ENCODE measurements around the gene BAG2. TPM values are rescaled to one million over a fixed set of nuclear protein-coding genes. Genes with fewer than 3 reads are reported as not detected.
A peak's percentile ranks its signal among the peaks of the same experiment; 100 is the strongest.

BAG2 gene
- total RNA-seq, 1 donor from 2014 or later, result 9.7 TPM

DNA sequence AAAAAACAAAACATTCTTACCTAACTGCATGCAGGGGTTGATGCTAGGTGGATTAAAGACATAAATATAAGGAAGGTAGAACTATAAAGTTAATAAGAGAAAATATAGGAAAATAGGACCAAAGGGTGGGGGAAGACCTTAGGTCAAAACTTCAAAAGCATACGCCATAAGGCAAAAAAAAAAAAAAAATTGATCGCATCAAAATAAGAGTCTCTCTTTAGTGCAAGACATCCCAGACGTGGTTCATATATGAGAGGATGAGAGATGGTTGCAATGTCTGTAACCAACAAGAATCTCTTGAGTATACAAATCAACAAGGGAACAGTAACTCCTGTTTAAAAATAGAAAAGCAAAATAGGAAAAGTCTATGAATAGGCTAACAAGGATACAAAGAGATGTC is 8.5 kb downstream of the BAG2 start:
- H3K27ac ChIP-seq (ENCODE audit: low read depth, low read length), result no peak overlapping the region
- H3K36me3 ChIP-seq (ENCODE audit: insufficient read depth, low read length), result peaks cover 34% of the 10 kb centered on the region
- Mint-ChIP-seq H3K27ac (ENCODE audit: unreplicated experiment) (no peak overlapping the region), H3K4me3 (ENCODE audit: unreplicated experiment) (no peak overlapping the region), H3K36me3 (ENCODE audit: low read depth, unreplicated experiment) (peaks cover 8% of the 10 kb centered on the region), H3K4me1 (ENCODE audit: low read depth, unreplicated experiment) (peaks cover 21% of the 10 kb centered on the region), H3K27me3 (ENCODE audit: low read depth, unreplicated experiment) (no peaks in the 10 kb centered on the region), H3K9me3 (ENCODE audit: unreplicated experiment) (no peaks in the 10 kb centered on the region)
- no peak overlapping the region for H3K9ac ChIP-seq (ENCODE audit: low read length)
- FAIRE-seq, result no peak
- no peaks in the 10 kb centered on the region for H3K27me3 ChIP-seq (ENCODE audit: insufficient read depth, low read length)
- H2AFZ ChIP-seq (ENCODE audit: low read depth, low read length), result no peak overlapping the region
- no peak overlapping the region for H3K4me3 ChIP-seq (ENCODE audit: insufficient read depth, low read depth, low read length)
- peaks cover 66% of the 10 kb centered on the region for H3K79me2 ChIP-seq (ENCODE audit: insufficient read depth, low read length)
- peaks cover 32% of the 10 kb centered on the region for H4K20me1 ChIP-seq (ENCODE audit: insufficient read depth, low read length)
- no peaks in the 10 kb centered on the region for H3K4me1 ChIP-seq (ENCODE audit: insufficient read depth, low read length)
- TF ChIP-seq, protein P1, sequence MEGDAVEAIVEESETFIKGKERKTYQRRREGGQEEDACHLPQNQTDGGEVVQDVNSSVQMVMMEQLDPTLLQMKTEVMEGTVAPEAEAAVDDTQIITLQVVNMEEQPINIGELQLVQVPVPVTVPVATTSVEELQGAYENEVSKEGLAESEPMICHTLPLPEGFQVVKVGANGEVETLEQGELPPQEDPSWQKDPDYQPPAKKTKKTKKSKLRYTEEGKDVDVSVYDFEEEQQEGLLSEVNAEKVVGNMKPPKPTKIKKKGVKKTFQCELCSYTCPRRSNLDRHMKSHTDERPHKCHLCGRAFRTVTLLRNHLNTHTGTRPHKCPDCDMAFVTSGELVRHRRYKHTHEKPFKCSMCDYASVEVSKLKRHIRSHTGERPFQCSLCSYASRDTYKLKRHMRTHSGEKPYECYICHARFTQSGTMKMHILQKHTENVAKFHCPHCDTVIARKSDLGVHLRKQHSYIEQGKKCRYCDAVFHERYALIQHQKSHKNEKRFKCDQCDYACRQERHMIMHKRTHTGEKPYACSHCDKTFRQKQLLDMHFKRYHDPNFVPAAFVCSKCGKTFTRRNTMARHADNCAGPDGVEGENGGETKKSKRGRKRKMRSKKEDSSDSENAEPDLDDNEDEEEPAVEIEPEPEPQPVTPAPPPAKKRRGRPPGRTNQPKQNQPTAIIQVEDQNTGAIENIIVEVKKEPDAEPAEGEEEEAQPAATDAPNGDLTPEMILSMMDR (IDR thresholded peaks at IDR 0.05; ENCODE audit: insufficient read depth, low read depth, low read length), result no peak
- no peak for TF ChIP-seq EZH2 (IDR thresholded peaks at IDR 0.05; ENCODE audit: insufficient read depth, low read length)
- H3K4me2 ChIP-seq (ENCODE audit: low read length), result no peak overlapping the region
- no peak for DNase-seq (ENCODE audit: low read depth)
- H3K9me3 ChIP-seq (ENCODE audit: insufficient read depth, low read depth, low read length), result no peaks in the 10 kb centered on the region

DNA sequence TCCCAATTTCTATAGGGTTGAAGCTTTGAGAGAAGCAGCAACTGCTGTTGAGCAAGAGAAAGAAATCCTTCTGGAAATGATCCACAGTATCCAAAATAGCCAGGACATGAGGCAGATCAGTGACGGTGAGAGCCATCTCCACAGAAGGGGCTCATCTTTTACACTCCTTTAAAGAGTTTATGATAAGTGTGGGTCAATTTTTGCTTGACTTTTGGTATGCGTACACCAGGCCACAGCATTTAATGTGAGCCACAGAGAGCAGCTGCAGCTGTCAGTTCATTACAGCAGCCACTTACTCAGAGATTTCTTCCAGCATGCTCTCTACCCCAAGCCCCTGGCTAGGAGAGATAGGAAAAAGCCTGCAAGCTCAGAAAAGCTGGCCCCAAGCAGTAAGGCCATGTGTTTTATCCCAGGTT is 9.9 kb downstream of the BAG2 start:
- H4K20me1 ChIP-seq (ENCODE audit: insufficient read depth, low read length), result peaks cover 21% of the 10 kb centered on the region
- peaks cover 7% of the 10 kb centered on the region for H3K36me3 Mint-ChIP-seq (ENCODE audit: low read depth, unreplicated experiment)
- no peaks in the 10 kb centered on the region for H3K9me3 Mint-ChIP-seq (ENCODE audit: unreplicated experiment)
- H3K4me3 Mint-ChIP-seq (ENCODE audit: unreplicated experiment), result no peak overlapping the region
- no peaks in the 10 kb centered on the region for H3K27me3 ChIP-seq (ENCODE audit: insufficient read depth, low read length)
- DNase-seq (ENCODE audit: low read depth) (no peak), FAIRE-seq (no peak)
- H3K79me2 ChIP-seq (ENCODE audit: insufficient read depth, low read length), result peaks cover 52% of the 10 kb centered on the region
- no peak overlapping the region for H2AFZ ChIP-seq (ENCODE audit: low read depth, low read length)
- no peak overlapping the region for H3K27ac ChIP-seq (ENCODE audit: low read depth, low read length)
- no peaks in the 10 kb centered on the region for H3K9me3 ChIP-seq (ENCODE audit: insufficient read depth, low read depth, low read length)
- TF ChIP-seq EZH2 (IDR thresholded peaks at IDR 0.05; ENCODE audit: insufficient read depth, low read length), result no peak
- TF ChIP-seq, protein P1 (IDR thresholded peaks at IDR 0.05; ENCODE audit: insufficient read depth, low read depth, low read length), result no peak
- no peaks in the 10 kb centered on the region for H3K27me3 Mint-ChIP-seq (ENCODE audit: low read depth, unreplicated experiment)
- H3K4me3 ChIP-seq (ENCODE audit: insufficient read depth, low read depth, low read length), result no peak overlapping the region
- H3K4me1 Mint-ChIP-seq (ENCODE audit: low read depth, unreplicated experiment), result peaks cover 18% of the 10 kb centered on the region
- no peak overlapping the region for H3K4me2 ChIP-seq (ENCODE audit: low read length)
- no peaks in the 10 kb centered on the region for H3K4me1 ChIP-seq (ENCODE audit: insufficient read depth, low read length)
- H3K27ac Mint-ChIP-seq (ENCODE audit: unreplicated experiment), result peak overlapping the region; percentile 59
- H3K9ac ChIP-seq (ENCODE audit: low read length), result no peak overlapping the region
- H3K36me3 ChIP-seq (ENCODE audit: insufficient read depth, low read length), result peaks cover 36% of the 10 kb centered on the region

DNA sequence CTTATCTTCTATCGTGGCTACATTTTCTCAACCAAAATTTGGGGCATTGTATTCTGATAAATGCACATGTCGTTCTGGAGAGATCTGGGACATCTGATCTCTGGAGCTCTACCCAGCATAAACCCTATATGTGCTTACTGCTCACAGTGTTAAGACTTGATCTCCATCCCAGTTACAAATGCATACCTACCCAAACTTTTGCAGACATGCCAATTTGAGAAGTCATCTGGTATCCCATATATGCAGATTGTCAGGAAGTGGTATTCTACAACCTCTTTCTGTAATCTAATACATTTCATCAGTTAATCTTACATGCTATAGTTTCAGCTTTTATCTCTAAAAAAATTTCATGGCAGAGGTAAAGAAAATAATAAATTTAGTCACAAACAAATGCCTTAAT is 11.2 kb downstream of the BAG2 start:
- H4K20me1 ChIP-seq (ENCODE audit: insufficient read depth, low read length), result peaks cover 14% of the 10 kb centered on the region
- no peak overlapping the region for H3K9ac ChIP-seq (ENCODE audit: low read length)
- H3K27me3 ChIP-seq (ENCODE audit: insufficient read depth, low read length), result no peaks in the 10 kb centered on the region
- peaks cover 38% of the 10 kb centered on the region for H3K36me3 ChIP-seq (ENCODE audit: insufficient read depth, low read length)
- H2AFZ ChIP-seq (ENCODE audit: low read depth, low read length), result no peak overlapping the region
- no peak overlapping the region for H3K4me3 ChIP-seq (ENCODE audit: insufficient read depth, low read depth, low read length)
- no peak for TF ChIP-seq EZH2 (IDR thresholded peaks at IDR 0.05; ENCODE audit: insufficient read depth, low read length)
- TF ChIP-seq, protein P1 (IDR thresholded peaks at IDR 0.05; ENCODE audit: insufficient read depth, low read depth, low read length), result no peak
- Mint-ChIP-seq H3K9me3 (ENCODE audit: unreplicated experiment) (no peaks in the 10 kb centered on the region), H3K4me3 (ENCODE audit: unreplicated experiment) (no peak overlapping the region), H3K27ac (ENCODE audit: unreplicated experiment) (no peak overlapping the region), H3K36me3 (ENCODE audit: low read depth, unreplicated experiment) (peaks cover 7% of the 10 kb centered on the region), H3K27me3 (ENCODE audit: low read depth, unreplicated experiment) (no peaks in the 10 kb centered on the region), H3K4me1 (ENCODE audit: low read depth, unreplicated experiment) (peaks cover 14% of the 10 kb centered on the region)
- H3K9me3 ChIP-seq (ENCODE audit: insufficient read depth, low read depth, low read length), result no peaks in the 10 kb centered on the region
- H3K27ac ChIP-seq (ENCODE audit: low read depth, low read length), result no peak overlapping the region
- no peaks in the 10 kb centered on the region for H3K4me1 ChIP-seq (ENCODE audit: insufficient read depth, low read length)
- H3K79me2 ChIP-seq (ENCODE audit: insufficient read depth, low read length), result peaks cover 39% of the 10 kb centered on the region
- no peak overlapping the region for H3K4me2 ChIP-seq (ENCODE audit: low read length)
- no peak for FAIRE-seq
- DNase-seq (ENCODE audit: low read depth), result no peak

All from astrocyte (in vitro differentiated cells and primary cell).